T-helper 17 cell (primary cell): ENCODE results near the gene RBM42. TPM values are rescaled to one million over a fixed set of nuclear protein-coding genes. Genes with fewer than 3 reads are reported as not detected.

Source experiments
- ATAC-seq: fragments of 150-1000 bp; cut with Tn5 transposase; 2 replicates; pipeline ENCODE4 v1.10.0; 2021; ENCODE audit warnings: mild to moderate bottlenecking, moderate library complexity
- DNase-seq, 3 donors: peaks; one replicate each; pipeline versions ENCODE4 v3.0.0 to v3.0.0-alpha.2; 2020 to 2021
- H3K9me3 ChIP-seq: one replicate; pipeline ENCODE4 v1.7.0; 2013; ENCODE audit warnings: low read length, mild to moderate bottlenecking; ENCODE audit not compliant: control insufficient read depth, poor library complexity, severe bottlenecking
- H3K27ac Mint-ChIP-seq: one replicate; pipeline ENCODE4 v1.8.0; 2022; ENCODE audit warnings: mild to moderate bottlenecking, moderate library complexity, mixed read lengths
- H3K27me3 Mint-ChIP-seq: one replicate; pipeline ENCODE4 v1.8.0; 2022; ENCODE audit warnings: mixed read lengths
- H3K36me3 Mint-ChIP-seq: one replicate; pipeline ENCODE4 v1.8.0; 2022; ENCODE audit warnings: low read depth, mixed read lengths
- H3K4me1 Mint-ChIP-seq: one replicate; pipeline ENCODE4 v1.8.0; 2022; ENCODE audit warnings: mild to moderate bottlenecking, mixed read lengths
- H3K4me3 Mint-ChIP-seq: one replicate; pipeline ENCODE4 v1.8.0; 2022; ENCODE audit warnings: mild to moderate bottlenecking, moderate library complexity, mixed read lengths
- total RNA-seq, 4 donors: library from RNA in 2 of 4; stranded (reverse) in 2 of 4; gene quantifications; one replicate each; pipeline ENCODE4 v1.2.3 and lab custom pipeline; 2022 to 2026

The RBM42 gene
- total RNA-seq, 2 donors from 2014 or later, result 39.6 to 40.8 TPM

GRCh38 chr19:35629332-35629633, 447 bp downstream of the RBM42 start:
- Mint-ChIP-seq H3K27ac (peak overlapping the region; percentile 97), H3K4me1 (peaks cover 28% of the 10 kb centered on the region), H3K27me3 (no peaks in the 10 kb centered on the region), H3K36me3 (peaks cover 17% of the 10 kb centered on the region), H3K4me3 (peak overlapping the region; percentile 99)
- H3K9me3 ChIP-seq, result no peaks in the 10 kb centered on the region
- DNase-seq (no peak), ATAC-seq (no peak)

- H3K27me3 Mint-ChIP-seq, result no peaks in the 10 kb centered on the region
- H3K36me3 Mint-ChIP-seq, result peaks cover 22% of the 10 kb centered on the region
- H3K4me3 Mint-ChIP-seq, result no peak overlapping the region
- H3K27ac Mint-ChIP-seq, result no peak overlapping the region
- ATAC-seq, result no peak
- no peaks in the 10 kb centered on the region for H3K9me3 ChIP-seq
- no peak for DNase-seq
- peaks cover 19% of the 10 kb centered on the region for H3K4me1 Mint-ChIP-seq
These were observed 5.0 kb downstream of the RBM42 start for GRCh38 chr19:35633727-35634440.

- Mint-ChIP-seq H3K27ac (no peak overlapping the region), H3K4me1 (peaks cover 8% of the 10 kb centered on the region), H3K4me3 (no peak overlapping the region), H3K36me3 (peaks cover 16% of the 10 kb centered on the region), H3K27me3 (no peaks in the 10 kb centered on the region)
- H3K9me3 ChIP-seq, result no peaks in the 10 kb centered on the region
- DNase-seq, result no peak
- no peak for ATAC-seq
These were observed 7.8 kb downstream of the RBM42 start for GRCh38 chr19:35636651-35637050.

- Mint-ChIP-seq H3K4me1 (peaks cover 4% of the 10 kb centered on the region), H3K4me3 (no peak overlapping the region), H3K27ac (no peak overlapping the region), H3K27me3 (no peaks in the 10 kb centered on the region), H3K36me3 (peaks cover 16% of the 10 kb centered on the region)
- ATAC-seq (no peak), DNase-seq (no peak)
- no peaks in the 10 kb centered on the region for H3K9me3 ChIP-seq
These were observed 8.3 kb downstream of the RBM42 start for GRCh38 chr19:35637165-35637564.

GRCh38 chr19:35639321-35639639, 10.4 kb downstream of the RBM42 start:
- Mint-ChIP-seq H3K4me1 (peaks cover under 1% of the 10 kb centered on the region), H3K27me3 (no peaks in the 10 kb centered on the region), H3K27ac (peak overlapping the region; percentile 60), H3K36me3 (peaks cover 8% of the 10 kb centered on the region), H3K4me3 (no peak overlapping the region)
- no peak for ATAC-seq
- DNase-seq, result no peak
- H3K9me3 ChIP-seq, result no peaks in the 10 kb centered on the region

GRCh38 chr19:35639863-35640262, 11.0 kb downstream of the RBM42 start:
- no peaks in the 10 kb centered on the region for H3K27me3 Mint-ChIP-seq
- H3K4me3 Mint-ChIP-seq, result no peak overlapping the region
- ATAC-seq, result no peak
- H3K27ac Mint-ChIP-seq, result peak overlapping the region; percentile 60
- DNase-seq, result no peak
- no peaks in the 10 kb centered on the region for H3K9me3 ChIP-seq
- peaks cover 5% of the 10 kb centered on the region for H3K4me1 Mint-ChIP-seq
- H3K36me3 Mint-ChIP-seq, result peaks cover 8% of the 10 kb centered on the region

- Mint-ChIP-seq H3K4me1 (peaks cover 9% of the 10 kb centered on the region), H3K27ac (no peak within 1 kb of the TSS), H3K4me3 (peak within 1 kb of the TSS; percentile 90), H3K27me3 (no peaks in the 10 kb centered on the region), H3K36me3 (no peaks in the 10 kb centered on the region)
- ATAC-seq, result no peak
- H3K9me3 ChIP-seq, result no peaks in the 10 kb centered on the region
- DNase-seq, result peak in 1 of 3 donors; percentile 16
These were observed 12.8 kb downstream of the RBM42 start, which contains the start of gene ETV2 for GRCh38 chr19:35641515-35642151. Gene ETV2 (plus strand): TSS chr19:35641745. CDS start chr19:35642461, 716 bp downstream.

GRCh38 chr19:35642312-35642711, 13.5 kb downstream of the RBM42 start:
- H3K9me3 ChIP-seq, result no peaks in the 10 kb centered on the region
- Mint-ChIP-seq H3K27me3 (no peaks in the 10 kb centered on the region), H3K4me3 (peak overlapping the region; percentile 90), H3K36me3 (no peaks in the 10 kb centered on the region), H3K27ac (no peak overlapping the region), H3K4me1 (peaks cover 9% of the 10 kb centered on the region)
- ATAC-seq, result no peak
- no peak for DNase-seq

GRCh38 chr19:35642798-35643254, 14.0 kb downstream of the RBM42 start:
- DNase-seq (no peak), ATAC-seq (no peak)
- H3K36me3 Mint-ChIP-seq, result no peaks in the 10 kb centered on the region

GRCh38 chr19:35643255-35644205, 14.7 kb downstream of the RBM42 start:
- DNase-seq, result peak; percentile 63 to 76 (median 75)
- Mint-ChIP-seq H3K36me3 (no peaks in the 10 kb centered on the region), H3K4me1 (peaks cover 13% of the 10 kb centered on the region), H3K4me3 (peak overlapping the region; percentile 90), H3K27ac (no peak overlapping the region), H3K27me3 (no peaks in the 10 kb centered on the region)
- no peaks in the 10 kb centered on the region for H3K9me3 ChIP-seq
- ATAC-seq, result peak; percentile 48

More at GRCh38 chr19:35642798-35643254, 14.0 kb downstream of the RBM42 start:
- Mint-ChIP-seq H3K4me3 (peak overlapping the region; percentile 90), H3K27ac (no peak overlapping the region), H3K27me3 (no peaks in the 10 kb centered on the region), H3K4me1 (peaks cover 11% of the 10 kb centered on the region)
- no peaks in the 10 kb centered on the region for H3K9me3 ChIP-seq

GRCh38 chr19:35644206-35644986, 15.6 kb downstream of the RBM42 start:
- H3K4me3 Mint-ChIP-seq, result peak overlapping the region; percentile 90
- H3K27me3 Mint-ChIP-seq, result no peaks in the 10 kb centered on the region
- ATAC-seq (peak; percentile 86), DNase-seq (peak; percentile 88 to 96 (median 94))
- no peaks in the 10 kb centered on the region for H3K36me3 Mint-ChIP-seq
- peak overlapping the region; percentile 67 for H3K27ac Mint-ChIP-seq
- no peaks in the 10 kb centered on the region for H3K9me3 ChIP-seq
- H3K4me1 Mint-ChIP-seq, result peaks cover 18% of the 10 kb centered on the region

- no peaks in the 10 kb centered on the region for H3K36me3 Mint-ChIP-seq
- DNase-seq (peak; percentile 50 to 71 (median 70)), ATAC-seq (no peak)
- no peaks in the 10 kb centered on the region for H3K9me3 ChIP-seq
- H3K27ac Mint-ChIP-seq, result peak overlapping the region; percentile 67
- peaks cover 18% of the 10 kb centered on the region for H3K4me1 Mint-ChIP-seq
- no peaks in the 10 kb centered on the region for H3K27me3 Mint-ChIP-seq
- peak overlapping the region; percentile 90 for H3K4me3 Mint-ChIP-seq
These were observed 16.3 kb downstream of the RBM42 start for GRCh38 chr19:35644987-35645679.
